GM13976 (cell line): ENCODE results near the gene SNTG2.

Experiments
- DNase-seq: peaks from one replicate; pipeline ENCODE4 v3.0.0; 2012; ENCODE audit warnings: low spot score
- in situ Hi-C: fragments of 300-500 bp; cut with MboI; formaldehyde crosslinking; loops from one replicate; pipeline ENCODE4 v1.12.0; 2022; ENCODE audit warnings: low sequenced_read_pairs, mixed read lengths, inconsistent platforms; ENCODE audit not compliant: unreplicated experiment
- TF ChIP-seq, protein P1 (sequence below): IDR thresholded peaks from 2 replicates; pipeline ENCODE4 v1.5.1; 2012; ENCODE audit warnings: borderline replicate concordance, mild to moderate bottlenecking; ENCODE audit not compliant: insufficient read depth; ENCODE audit errors: extremely low read depth, missing control alignments, control extremely low read depth

SNTG2 gene

DNA sequence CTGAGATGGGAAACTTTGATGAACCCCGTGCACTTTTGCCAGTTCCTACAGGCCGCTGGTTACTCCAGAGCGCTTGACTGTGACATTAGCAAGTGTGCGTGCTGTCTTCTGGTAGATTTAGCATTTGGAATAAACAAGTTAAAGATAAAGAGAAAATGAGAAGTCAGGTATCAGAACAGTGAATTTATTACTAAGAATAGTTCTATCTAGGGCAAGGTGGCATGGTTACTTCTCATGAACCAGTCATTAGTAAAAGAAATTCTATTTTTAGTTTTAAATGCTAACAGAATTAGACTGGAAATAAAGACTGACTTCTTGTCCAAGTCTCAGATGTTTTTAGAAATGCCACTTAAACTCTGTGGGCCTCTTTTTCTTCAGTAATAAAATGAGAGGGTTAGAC lies 258.6 kb downstream of the SNTG2 start:
- TF ChIP-seq, protein P1, sequence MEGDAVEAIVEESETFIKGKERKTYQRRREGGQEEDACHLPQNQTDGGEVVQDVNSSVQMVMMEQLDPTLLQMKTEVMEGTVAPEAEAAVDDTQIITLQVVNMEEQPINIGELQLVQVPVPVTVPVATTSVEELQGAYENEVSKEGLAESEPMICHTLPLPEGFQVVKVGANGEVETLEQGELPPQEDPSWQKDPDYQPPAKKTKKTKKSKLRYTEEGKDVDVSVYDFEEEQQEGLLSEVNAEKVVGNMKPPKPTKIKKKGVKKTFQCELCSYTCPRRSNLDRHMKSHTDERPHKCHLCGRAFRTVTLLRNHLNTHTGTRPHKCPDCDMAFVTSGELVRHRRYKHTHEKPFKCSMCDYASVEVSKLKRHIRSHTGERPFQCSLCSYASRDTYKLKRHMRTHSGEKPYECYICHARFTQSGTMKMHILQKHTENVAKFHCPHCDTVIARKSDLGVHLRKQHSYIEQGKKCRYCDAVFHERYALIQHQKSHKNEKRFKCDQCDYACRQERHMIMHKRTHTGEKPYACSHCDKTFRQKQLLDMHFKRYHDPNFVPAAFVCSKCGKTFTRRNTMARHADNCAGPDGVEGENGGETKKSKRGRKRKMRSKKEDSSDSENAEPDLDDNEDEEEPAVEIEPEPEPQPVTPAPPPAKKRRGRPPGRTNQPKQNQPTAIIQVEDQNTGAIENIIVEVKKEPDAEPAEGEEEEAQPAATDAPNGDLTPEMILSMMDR, result no peak
- in situ Hi-C loops, result no loop called here
- DNase-seq, result no peak

DNA sequence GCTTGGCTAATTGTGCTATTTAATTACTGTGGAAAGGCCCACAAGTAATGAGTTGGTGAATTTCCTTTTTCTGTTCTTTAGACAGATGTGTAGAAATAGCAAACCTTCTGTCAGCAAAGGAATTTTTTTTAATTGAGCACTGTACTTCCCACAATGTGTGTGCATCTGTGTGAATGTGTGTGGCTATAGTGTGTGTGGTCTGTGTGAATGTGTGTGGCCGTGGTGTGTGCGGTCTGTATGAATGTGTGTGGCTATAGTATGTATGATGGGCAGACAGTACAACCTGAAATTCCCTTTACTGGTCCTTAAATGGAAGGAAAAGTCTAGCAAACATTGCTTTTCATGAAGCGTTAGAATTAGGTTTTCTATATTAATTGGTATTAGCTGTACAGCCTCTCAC lies 259.1 kb downstream of the SNTG2 start:
- in situ Hi-C loops, result no loop called here
- DNase-seq, result no peak
- TF ChIP-seq, protein P1, result no peak

DNA sequence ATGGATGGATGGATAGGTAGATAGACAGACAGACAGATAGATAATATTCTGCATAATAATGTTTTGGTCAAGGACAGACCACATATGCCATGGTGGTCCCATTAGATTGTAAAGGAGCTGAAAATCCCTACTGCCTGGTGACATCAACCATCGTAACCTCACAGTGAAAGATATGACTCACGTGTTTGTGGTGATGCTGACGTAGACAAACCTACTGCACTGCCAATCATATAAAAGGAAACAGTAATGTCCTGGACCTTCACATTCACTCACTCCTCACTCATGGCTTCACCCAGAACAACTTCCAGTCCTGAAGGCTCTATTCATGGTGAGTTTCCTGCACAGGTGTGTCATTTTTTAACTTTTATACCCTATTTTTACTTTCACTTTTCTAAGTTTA lies 259.7 kb downstream of the SNTG2 start:
- TF ChIP-seq, protein P1, result no peak
- in situ Hi-C loops, result no loop called here
- no peak for DNase-seq

DNA sequence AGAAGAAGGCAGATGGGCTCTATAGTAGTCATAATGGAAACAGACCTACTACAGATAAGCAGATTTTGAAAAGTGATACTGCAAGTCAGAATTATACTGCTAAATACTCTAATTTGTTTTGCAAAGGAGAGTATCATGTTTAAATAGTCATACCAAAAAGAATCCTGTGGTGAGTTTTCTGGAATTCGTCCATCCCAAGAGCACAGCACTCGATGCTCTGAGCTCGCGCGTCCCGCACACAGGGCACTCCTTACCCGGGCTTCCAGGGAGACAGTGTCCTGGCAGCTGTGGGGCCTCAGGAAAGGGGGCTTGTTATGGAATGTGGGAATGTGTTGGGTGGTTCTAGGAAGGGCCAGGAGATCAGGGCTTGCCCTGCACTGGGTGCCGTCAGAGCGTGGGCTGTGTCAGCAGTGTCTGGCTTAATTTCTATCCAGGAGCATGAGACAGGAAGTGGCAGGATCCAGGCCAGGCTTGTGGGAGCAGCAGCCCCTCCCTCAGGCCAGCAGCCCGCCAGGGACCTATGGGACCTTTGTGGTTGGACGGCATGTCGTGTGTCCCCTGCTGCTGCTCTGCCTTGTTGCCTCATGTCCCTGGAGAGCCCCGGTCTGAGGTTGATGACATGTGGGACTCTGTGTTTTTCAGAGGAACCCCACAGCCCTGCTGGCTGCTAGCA lies 269.4 kb downstream of the SNTG2 start:
- in situ Hi-C loops, result no loop called here
- no peak for DNase-seq
- TF ChIP-seq, protein P1, result no peak

DNA sequence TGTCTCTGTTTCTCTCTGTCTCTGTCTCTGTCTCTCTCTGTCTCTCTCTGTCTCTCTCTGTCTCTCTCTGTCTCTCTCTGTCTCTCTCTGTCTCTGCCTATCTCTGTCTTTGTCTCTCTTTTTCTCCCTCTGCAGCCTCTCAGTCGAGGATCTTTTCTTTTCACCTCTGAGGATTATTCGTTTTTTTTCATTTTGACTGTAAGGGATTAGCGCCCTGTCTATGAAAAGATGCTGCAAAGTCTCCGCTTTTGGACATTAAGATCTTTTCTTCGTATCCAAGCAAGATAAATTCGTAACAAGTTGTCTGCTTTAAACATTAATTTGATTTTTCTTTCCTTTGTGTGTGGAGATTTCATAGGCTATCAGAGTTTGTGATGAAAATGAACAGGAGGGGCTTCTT lies 271.4 kb downstream of the SNTG2 start:
- DNase-seq, result no peak
- TF ChIP-seq, protein P1, result no peak
- in situ Hi-C loops, result no loop called here

DNA sequence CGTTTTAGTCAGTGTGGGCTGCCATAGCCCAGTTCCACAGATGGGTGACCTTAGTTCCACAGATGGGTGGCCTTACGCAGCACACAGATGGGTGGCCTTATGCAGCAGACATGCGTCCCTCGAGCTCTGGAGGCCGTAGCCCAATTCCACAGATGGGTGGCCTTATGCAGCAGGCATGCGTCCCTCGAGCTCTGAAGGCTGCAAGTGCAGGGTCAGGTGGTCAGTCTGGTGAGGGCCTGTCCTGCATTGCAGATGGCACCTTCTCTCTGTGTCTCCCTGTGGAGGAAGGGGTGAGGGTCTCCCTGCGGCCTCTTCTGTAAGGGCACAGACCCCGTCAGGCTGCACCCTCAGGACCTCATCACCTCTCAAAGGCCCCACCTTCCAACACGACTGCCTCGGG lies 273.1 kb downstream of the SNTG2 start:
- in situ Hi-C loops, result no loop called here
- no peak for DNase-seq
- TF ChIP-seq, protein P1, result no peak

DNA sequence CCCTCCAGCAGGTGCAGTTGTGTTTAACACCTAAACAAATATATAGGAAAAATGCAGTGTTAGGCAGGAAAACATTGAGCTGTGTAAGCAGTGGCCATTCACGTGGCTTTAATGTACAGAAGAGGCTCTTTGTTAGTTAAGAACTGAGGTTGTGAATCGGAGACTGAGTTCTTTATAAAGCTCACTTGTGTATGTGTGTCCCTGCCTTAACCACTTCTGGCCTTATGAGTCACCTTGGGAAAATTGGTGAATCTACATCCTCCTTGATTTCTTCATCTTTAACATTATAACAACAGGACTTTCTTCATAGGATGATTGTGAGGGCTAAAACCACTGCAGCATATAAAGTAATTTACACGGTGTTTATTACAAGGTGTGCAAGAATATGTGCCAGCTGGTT lies 274.3 kb downstream of the SNTG2 start:
- TF ChIP-seq, protein P1, result no peak
- in situ Hi-C loops, result no loop called here
- no peak for DNase-seq
